ENCODE measurements around the gene RPS6KA5. TPM values are rescaled to one million over a fixed set of nuclear protein-coding genes. Genes with fewer than 3 reads are reported as not detected.
A peak's percentile ranks its signal among the peaks of the same experiment; 100 is the strongest.

RPS6KA5 gene
- total and polyA plus RNA-seq, 9 of the 15 experiments (the other 6 are each of a cell fraction or from before 2014, with no cell fraction given), result 0.88 to 7.7 (median 4.7) TPM

DNA sequence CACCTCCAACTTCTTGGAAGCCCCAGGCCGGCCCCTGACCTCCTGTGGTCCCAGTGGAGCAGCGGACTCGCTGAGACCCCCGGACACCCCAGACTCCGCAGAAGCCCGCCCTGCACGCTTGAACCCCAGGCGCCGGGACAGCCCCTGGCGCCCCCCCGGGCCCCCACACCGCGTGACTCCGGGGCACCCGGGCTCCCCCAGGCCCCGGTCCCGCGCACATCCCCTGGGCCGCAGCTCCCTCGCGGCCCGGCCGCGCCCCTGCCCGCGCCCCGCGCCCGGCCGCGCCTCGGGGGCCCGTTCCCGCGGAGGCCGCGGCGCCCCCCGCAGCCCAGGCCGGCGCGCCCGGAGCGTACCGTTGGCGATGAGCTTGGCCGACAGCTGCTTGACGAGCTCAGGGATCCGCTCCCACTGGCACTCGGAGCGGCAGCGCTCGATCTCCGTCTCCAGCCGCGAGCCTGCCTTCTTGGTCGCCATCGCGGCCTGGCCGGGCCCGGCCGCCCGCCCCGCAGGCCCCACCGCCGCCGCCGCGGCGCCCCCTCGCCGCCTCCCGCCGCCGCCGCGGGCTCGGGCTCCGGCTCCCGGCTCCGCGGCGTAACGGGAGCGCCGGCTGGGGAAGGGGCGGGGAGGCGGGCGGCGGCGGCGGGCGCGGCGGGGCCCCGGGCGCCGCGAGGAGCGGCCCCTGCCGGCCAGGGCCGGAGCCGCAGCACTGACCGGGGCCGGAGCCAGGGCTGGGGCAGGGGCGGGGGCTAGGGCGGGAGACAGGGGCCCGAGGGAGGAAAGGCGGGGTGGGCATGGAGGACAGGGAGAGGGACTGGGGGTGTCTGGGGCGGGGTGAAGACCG is 244.4 kb downstream of the RPS6KA5 start, which contains the start of gene TTC7B:
Gene TTC7B, minus strand, starts transcription at position 609 of the 841 bp plus-strand sequence. Its CDS starts 135 bp downstream, at position 474.
- H3K9ac ChIP-seq (ENCODE audit: insufficient read depth in 1 of 2, low read depth in 2 of 2, low read length in 2 of 2), result peak within 1 kb of the TSS; percentile 82 to 94
- BruUV-seq (replicated peaks), result no TSS peak
- POLR2A ChIA-PET, result no interaction called here
- peaks cover 14 to 33% of the 10 kb centered on the region in 2 experiments for H3K4me1 ChIP-seq (replicated peaks in 1 of 2; ENCODE audit: control insufficient read depth in 2 of 2, insufficient read depth in 2 of 2, low read length in 2 of 2)
- intact Hi-C loops (cut with micrococcal nuclease), result no loop called here
- H3K9me1 ChIP-seq (ENCODE audit: control insufficient read depth, insufficient read depth, low read length), result no peaks in the 10 kb centered on the region
- H3K9me3 ChIP-seq (replicated peaks; ENCODE audit: control insufficient read depth, insufficient read depth, low read depth, low read length), result no peaks in the 10 kb centered on the region
- 2% methylated on average over 12 of the region's 111 CpGs for WGBS (ENCODE audit: insufficient coverage, low coverage, missing lambda C conversion rate)
- peak within 1 kb of the TSS; percentile 65 for H3K4me3 ChIP-seq
- ATAC-seq (peak; percentile 89), DNase-seq (ENCODE audit: extremely low read depth in 1 of 4, low spot score in 3 of 4) (peak; percentile 57 to 86 (median 83)), FAIRE-seq (no peak)
- no peaks in the 10 kb centered on the region for H4K20me1 ChIP-seq (replicated peaks; ENCODE audit: control insufficient read depth, insufficient read depth, low read length)
- H3K36me3 ChIP-seq (ENCODE audit: control insufficient read depth, insufficient read depth, low read length), result no peaks in the 10 kb centered on the region
- in situ Hi-C loops (cut with MboI), result no loop called here
- H3K4me2 ChIP-seq (ENCODE audit: insufficient read depth, low read length), result peak within 1 kb of the TSS; percentile 91
- no peaks in the 10 kb centered on the region for H3K27me3 ChIP-seq (ENCODE audit: control insufficient read depth in 2 of 2, insufficient read depth in 2 of 2, low read length in 2 of 2)
- H3K79me2 ChIP-seq (ENCODE audit: control insufficient read depth, insufficient read depth, low read length), result peaks cover 50% of the 10 kb centered on the region
- peak within 1 kb of the TSS; percentile 59 for H2AFZ ChIP-seq (ENCODE audit: low read depth, low read length)
- peak within 1 kb of the TSS; percentile 72 for H3K27ac ChIP-seq (ENCODE audit: extremely low read depth, low read depth, low read length)
- CTCF ChIA-PET (ENCODE audit: low intra/inter-chr PET ratio), result no interaction called here
- TF ChIP-seq, protein P1, sequence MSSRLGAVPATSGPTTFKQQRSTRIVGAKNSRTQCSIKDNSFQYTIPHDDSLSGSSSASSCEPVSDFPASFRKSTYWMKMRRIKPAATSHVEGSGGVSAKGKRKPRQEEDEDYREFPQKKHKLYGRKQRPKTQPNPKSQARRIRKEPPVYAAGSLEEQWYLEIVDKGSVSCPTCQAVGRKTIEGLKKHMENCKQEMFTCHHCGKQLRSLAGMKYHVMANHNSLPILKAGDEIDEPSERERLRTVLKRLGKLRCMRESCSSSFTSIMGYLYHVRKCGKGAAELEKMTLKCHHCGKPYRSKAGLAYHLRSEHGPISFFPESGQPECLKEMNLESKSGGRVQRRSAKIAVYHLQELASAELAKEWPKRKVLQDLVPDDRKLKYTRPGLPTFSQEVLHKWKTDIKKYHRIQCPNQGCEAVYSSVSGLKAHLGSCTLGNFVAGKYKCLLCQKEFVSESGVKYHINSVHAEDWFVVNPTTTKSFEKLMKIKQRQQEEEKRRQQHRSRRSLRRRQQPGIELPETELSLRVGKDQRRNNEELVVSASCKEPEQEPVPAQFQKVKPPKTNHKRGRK (tag; IDR thresholded peaks at IDR 0.05), result no peak
- TF ChIP-seq NFIX (CRISPR knock-in tag; IDR thresholded peaks at IDR 0.05; ENCODE audit: low read depth) (no peak), POLR3G (IDR thresholded peaks at IDR 0.05; ENCODE audit: extremely low read depth, insufficient read length, insufficient replicate concordance) (no peak), ETV1 (tag; conservative IDR thresholded peaks at IDR 0.05; ENCODE audit: low read depth) (no peak), NR2F6 (CRISPR knock-in tag; IDR thresholded peaks at IDR 0.05) (no peak)
- TF ChIP-seq, protein P2, sequence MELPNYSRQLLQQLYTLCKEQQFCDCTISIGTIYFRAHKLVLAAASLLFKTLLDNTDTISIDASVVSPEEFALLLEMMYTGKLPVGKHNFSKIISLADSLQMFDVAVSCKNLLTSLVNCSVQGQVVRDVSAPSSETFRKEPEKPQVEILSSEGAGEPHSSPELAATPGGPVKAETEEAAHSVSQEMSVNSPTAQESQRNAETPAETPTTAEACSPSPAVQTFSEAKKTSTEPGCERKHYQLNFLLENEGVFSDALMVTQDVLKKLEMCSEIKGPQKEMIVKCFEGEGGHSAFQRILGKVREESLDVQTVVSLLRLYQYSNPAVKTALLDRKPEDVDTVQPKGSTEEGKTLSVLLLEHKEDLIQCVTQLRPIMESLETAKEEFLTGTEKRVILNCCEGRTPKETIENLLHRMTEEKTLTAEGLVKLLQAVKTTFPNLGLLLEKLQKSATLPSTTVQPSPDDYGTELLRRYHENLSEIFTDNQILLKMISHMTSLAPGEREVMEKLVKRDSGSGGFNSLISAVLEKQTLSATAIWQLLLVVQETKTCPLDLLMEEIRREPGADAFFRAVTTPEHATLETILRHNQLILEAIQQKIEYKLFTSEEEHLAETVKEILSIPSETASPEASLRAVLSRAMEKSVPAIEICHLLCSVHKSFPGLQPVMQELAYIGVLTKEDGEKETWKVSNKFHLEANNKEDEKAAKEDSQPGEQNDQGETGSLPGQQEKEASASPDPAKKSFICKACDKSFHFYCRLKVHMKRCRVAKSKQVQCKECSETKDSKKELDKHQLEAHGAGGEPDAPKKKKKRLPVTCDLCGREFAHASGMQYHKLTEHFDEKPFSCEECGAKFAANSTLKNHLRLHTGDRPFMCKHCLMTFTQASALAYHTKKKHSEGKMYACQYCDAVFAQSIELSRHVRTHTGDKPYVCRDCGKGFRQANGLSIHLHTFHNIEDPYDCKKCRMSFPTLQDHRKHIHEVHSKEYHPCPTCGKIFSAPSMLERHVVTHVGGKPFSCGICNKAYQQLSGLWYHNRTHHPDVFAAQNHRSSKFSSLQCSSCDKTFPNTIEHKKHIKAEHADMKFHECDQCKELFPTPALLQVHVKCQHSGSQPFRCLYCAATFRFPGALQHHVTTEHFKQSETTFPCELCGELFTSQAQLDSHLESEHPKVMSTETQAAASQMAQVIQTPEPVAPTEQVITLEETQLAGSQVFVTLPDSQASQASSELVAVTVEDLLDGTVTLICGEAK (IDR thresholded peaks at IDR 0.05), result 0 out of 2 replicates have a peak, but pooled peaks have one; percentile 9
- TF ChIP-seq, protein P2 (CRISPR knock-in tag; IDR thresholded peaks at IDR 0.05), result no peak
- TF ChIP-seq, protein P3, sequence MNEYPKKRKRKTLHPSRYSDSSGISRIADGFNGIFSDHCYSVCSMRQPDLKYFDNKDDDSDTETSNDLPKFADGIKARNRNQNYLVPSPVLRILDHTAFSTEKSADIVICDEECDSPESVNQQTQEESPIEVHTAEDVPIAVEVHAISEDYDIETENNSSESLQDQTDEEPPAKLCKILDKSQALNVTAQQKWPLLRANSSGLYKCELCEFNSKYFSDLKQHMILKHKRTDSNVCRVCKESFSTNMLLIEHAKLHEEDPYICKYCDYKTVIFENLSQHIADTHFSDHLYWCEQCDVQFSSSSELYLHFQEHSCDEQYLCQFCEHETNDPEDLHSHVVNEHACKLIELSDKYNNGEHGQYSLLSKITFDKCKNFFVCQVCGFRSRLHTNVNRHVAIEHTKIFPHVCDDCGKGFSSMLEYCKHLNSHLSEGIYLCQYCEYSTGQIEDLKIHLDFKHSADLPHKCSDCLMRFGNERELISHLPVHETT (CRISPR knock-in tag; conservative IDR thresholded peaks at IDR 0.05 in 1 of 2, IDR thresholded peaks at IDR 0.05 in 1 of 2), result peak in 1 of 2 experiments; percentile 74; a peak in 1 of 4 replicates
